HG03064 (cell line): ENCODE measurements around the gene CSK.

Source experiments
- ATAC-seq: cut with Tn5 transposase; IDR thresholded peaks from one replicate; pipeline ENCODE4 v1.9.1; 2021; ENCODE audit warnings: low read depth; ENCODE audit not compliant: unreplicated experiment

CSK gene

GRCh38 chr15:74840851-74841775, 59.2 kb downstream of the CSK start:
- ATAC-seq = no peak

GRCh38 chr15:74841891-74842373, 60.1 kb downstream of the CSK start:
- no peak for ATAC-seq

- ATAC-seq = peak; percentile 83
Observed at GRCh38 chr15:74842581-74843444, 60.9 kb downstream of the CSK start, which contains the start of gene ULK3. TSS of gene ULK3 (minus strand) at chr15:74843156. CDS start at chr15:74843105, 51 bp downstream.

- ATAC-seq = no peak
Observed at GRCh38 chr15:74843445-74843828, 61.6 kb downstream of the CSK start.

- no peak for ATAC-seq
Observed at GRCh38 chr15:74843891-74844299, 62.0 kb downstream of the CSK start.

- ATAC-seq = no peak
Observed at GRCh38 chr15:74844319-74845207, 62.7 kb downstream of the CSK start.

GRCh38 chr15:74845208-74845568, 63.3 kb downstream of the CSK start:
- no peak for ATAC-seq

- ATAC-seq = no peak
Observed at GRCh38 chr15:74845581-74845980, 63.7 kb downstream of the CSK start.

GRCh38 chr15:74847432-74847831, 65.6 kb downstream of the CSK start:
- no peak for ATAC-seq

GRCh38 chr15:74850393-74850792, 68.5 kb downstream of the CSK start:
- ATAC-seq = no peak

- no peak for ATAC-seq
Observed at GRCh38 chr15:74851960-74852359, 70.1 kb downstream of the CSK start.
